ENCODE data around the gene RANBP3L. TPM values are rescaled to one million over a fixed set of nuclear protein-coding genes. Genes with fewer than 3 reads are reported as not detected.

The RANBP3L gene
- total RNA-seq, 1 experiment from 2014 or later, result 0.20 TPM

- Histone ChIP-seq H3K4me1 (no peaks in the 10 kb centered on the region), H3K27me3 (replicated peaks; ENCODE audit: control insufficient read depth, insufficient read depth, low read length) (no peaks in the 10 kb centered on the region), H3K9me3 (no peaks in the 10 kb centered on the region), H3K36me3 (ENCODE audit: control insufficient read depth, insufficient read depth, low read length) (no peaks in the 10 kb centered on the region), H3K4me3 (ENCODE audit: low read depth, low read length) (no peak overlapping the region)
- no peaks in the 10 kb centered on the region for H3K9me3 Mint-ChIP-seq (ENCODE audit: unreplicated experiment)
- H3K4me3 Mint-ChIP-seq (ENCODE audit: unreplicated experiment), result no peak overlapping the region
- intact Hi-C loops (cut with micrococcal nuclease; ENCODE audit: unreplicated experiment), result no loop called here
- no peak for TF ChIP-seq CTCF (IDR thresholded peaks at IDR 0.05; ENCODE audit: insufficient read depth in 1 of 2, low read depth in 1 of 2, low read length in 1 of 2, severe bottlenecking in 1 of 2, unreplicated experiment in 1 of 2)
- H3K27me3 Mint-ChIP-seq (ENCODE audit: insufficient read depth, unreplicated experiment), result no peaks in the 10 kb centered on the region
- no peak overlapping the region for H3K27ac Mint-ChIP-seq (ENCODE audit: unreplicated experiment)
- no peak for DNase-seq
- no peaks in the 10 kb centered on the region for H3K4me1 Mint-ChIP-seq (ENCODE audit: low read depth, unreplicated experiment)
- ChIA-PET CTCF (no interaction called here), POLR2A (interaction anchor here (0.6 kb wide), 1 partner anchor 49 kb away, joined by 6 read pairs; no protein-coding TSS in a partner anchor)
- no TSS peak for BruUV-seq (replicated peaks)
- H3K36me3 Mint-ChIP-seq (ENCODE audit: insufficient read depth, unreplicated experiment), result no peaks in the 10 kb centered on the region
Measured at GRCh38 chr5:36276864-36277263, 24.8 kb downstream of the RANBP3L start.

- BruUV-seq (replicated peaks), result no TSS peak
- Mint-ChIP-seq H3K4me1 (ENCODE audit: low read depth, unreplicated experiment) (no peaks in the 10 kb centered on the region), H3K27ac (ENCODE audit: unreplicated experiment) (no peak overlapping the region), H3K36me3 (ENCODE audit: insufficient read depth, unreplicated experiment) (no peaks in the 10 kb centered on the region), H3K4me3 (ENCODE audit: unreplicated experiment) (no peak overlapping the region), H3K9me3 (ENCODE audit: unreplicated experiment) (no peaks in the 10 kb centered on the region), H3K27me3 (ENCODE audit: insufficient read depth, unreplicated experiment) (no peaks in the 10 kb centered on the region)
- Histone ChIP-seq H3K9me3 (no peaks in the 10 kb centered on the region), H3K36me3 (ENCODE audit: control insufficient read depth, insufficient read depth, low read length) (no peaks in the 10 kb centered on the region), H3K4me1 (no peaks in the 10 kb centered on the region), H3K27me3 (replicated peaks; ENCODE audit: control insufficient read depth, insufficient read depth, low read length) (no peaks in the 10 kb centered on the region), H3K4me3 (ENCODE audit: low read depth, low read length) (no peak overlapping the region)
- ChIA-PET CTCF (no interaction called here), POLR2A (no interaction called here)
- TF ChIP-seq CTCF (IDR thresholded peaks at IDR 0.05; ENCODE audit: insufficient read depth in 1 of 2, low read depth in 1 of 2, low read length in 1 of 2, severe bottlenecking in 1 of 2, unreplicated experiment in 1 of 2), result no peak
- intact Hi-C loops (cut with micrococcal nuclease; ENCODE audit: unreplicated experiment), result no loop called here
- no peak for DNase-seq
Measured at GRCh38 chr5:36273809-36274526, 27.7 kb downstream of the RANBP3L start.

DNA sequence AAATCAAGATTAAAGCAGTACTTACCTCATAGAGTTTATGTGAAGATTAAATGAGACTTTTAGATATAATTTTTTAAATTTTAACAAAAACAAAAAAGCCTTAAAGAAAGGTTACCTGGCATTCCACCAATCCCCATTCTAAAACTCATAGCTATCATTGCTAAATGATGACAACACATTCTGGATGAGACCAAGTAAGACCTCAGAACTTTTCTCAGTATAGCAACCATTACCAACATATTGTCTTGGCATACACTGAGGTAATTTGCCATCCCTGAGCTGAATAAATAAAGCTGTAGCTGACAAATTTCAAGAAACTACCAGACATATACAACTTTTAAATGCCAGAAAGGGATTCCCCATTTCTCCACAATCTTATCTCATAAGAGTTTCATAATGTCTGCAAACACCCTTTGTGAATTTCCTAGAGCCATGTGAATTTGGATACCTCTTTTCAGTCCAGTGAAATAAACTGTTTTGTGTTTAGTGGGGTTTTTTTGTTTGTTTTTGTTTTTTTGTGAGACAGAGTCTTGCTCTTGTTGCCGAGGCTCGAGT, 29.5 kb downstream of the RANBP3L start:
- Histone ChIP-seq H3K4me1 (no peaks in the 10 kb centered on the region), H3K4me3 (ENCODE audit: low read depth, low read length) (no peak overlapping the region), H3K27me3 (replicated peaks; ENCODE audit: control insufficient read depth, insufficient read depth, low read length) (no peaks in the 10 kb centered on the region), H3K36me3 (ENCODE audit: control insufficient read depth, insufficient read depth, low read length) (no peaks in the 10 kb centered on the region), H3K9me3 (no peaks in the 10 kb centered on the region)
- no peak overlapping the region for H3K4me3 Mint-ChIP-seq (ENCODE audit: unreplicated experiment)
- no TSS peak for BruUV-seq (replicated peaks)
- TF ChIP-seq CTCF (IDR thresholded peaks at IDR 0.05; ENCODE audit: insufficient read depth in 1 of 2, low read depth in 1 of 2, low read length in 1 of 2, severe bottlenecking in 1 of 2, unreplicated experiment in 1 of 2), result no peak
- ChIA-PET POLR2A (no interaction called here), CTCF (no interaction called here)
- no peaks in the 10 kb centered on the region for H3K27me3 Mint-ChIP-seq (ENCODE audit: insufficient read depth, unreplicated experiment)
- H3K9me3 Mint-ChIP-seq (ENCODE audit: unreplicated experiment), result no peaks in the 10 kb centered on the region
- no peaks in the 10 kb centered on the region for H3K36me3 Mint-ChIP-seq (ENCODE audit: insufficient read depth, unreplicated experiment)
- no peak overlapping the region for H3K27ac Mint-ChIP-seq (ENCODE audit: unreplicated experiment)
- DNase-seq, result no peak
- intact Hi-C loops (cut with micrococcal nuclease; ENCODE audit: unreplicated experiment), result no loop called here
- H3K4me1 Mint-ChIP-seq (ENCODE audit: low read depth, unreplicated experiment), result no peaks in the 10 kb centered on the region

Data from Caco-2 (cell line).